UCSD-AML1 (cell line): ENCODE measurements around the gene LACC1.

Experiments used
- DNase-seq: peaks from one replicate; lab custom pipeline; 2025; ENCODE audit not compliant: unreplicated experiment; lab: John Stamatoyannopoulos, UW

LACC1 gene

GRCh38 chr13:43879755-43880181 lies at the start of gene LACC1:
LACC1 (plus strand) TSS chr13:43879904; CDS start chr13:43880986, 1,082 bp downstream.
- no peak for DNase-seq

GRCh38 chr13:43830497-43830881 lies 49.2 kb upstream of the LACC1 start:
- DNase-seq = no peak

- DNase-seq = no peak
Observed at GRCh38 chr13:43831088-43831487, 48.6 kb upstream of the LACC1 start.

GRCh38 chr13:43835701-43836100 lies 44.0 kb upstream of the LACC1 start:
- no peak for DNase-seq

GRCh38 chr13:43838909-43839308 lies 40.8 kb upstream of the LACC1 start:
- DNase-seq = no peak

GRCh38 chr13:43846496-43847158 lies 33.1 kb upstream of the LACC1 start:
- no peak for DNase-seq

GRCh38 chr13:43848001-43848649 lies 31.6 kb upstream of the LACC1 start:
- DNase-seq = no peak

- DNase-seq = no peak
Observed at GRCh38 chr13:43850873-43851272, 28.8 kb upstream of the LACC1 start.

GRCh38 chr13:43852923-43853404 lies 26.7 kb upstream of the LACC1 start:
- no peak for DNase-seq

GRCh38 chr13:43861863-43862262 lies 17.8 kb upstream of the LACC1 start:
- no peak for DNase-seq

- no peak for DNase-seq
Observed at GRCh38 chr13:43864921-43865320, 14.8 kb upstream of the LACC1 start.

GRCh38 chr13:43865892-43866291 lies 13.8 kb upstream of the LACC1 start:
- no peak for DNase-seq

GRCh38 chr13:43872181-43872580 lies 7.5 kb upstream of the LACC1 start:
- DNase-seq = no peak

- no peak for DNase-seq
Observed at GRCh38 chr13:43874504-43875092, 5.1 kb upstream of the LACC1 start.

GRCh38 chr13:43876366-43876765 lies 3.3 kb upstream of the LACC1 start:
- no peak for DNase-seq

GRCh38 chr13:43877326-43877725 lies 2.4 kb upstream of the LACC1 start:
- no peak for DNase-seq

GRCh38 chr13:43877766-43878165 lies 1.9 kb upstream of the LACC1 start:
- no peak for DNase-seq

- peak; percentile 82 for DNase-seq
Observed at GRCh38 chr13:43878892-43879754, 581 bp upstream of the LACC1 start, which contains the start of gene CCDC122. CCDC122 (minus strand) TSS chr13:43879740; CDS start chr13:43869376, 10,364 bp downstream.

- DNase-seq = no peak
Observed at GRCh38 chr13:43880214-43880855, 631 bp downstream of the LACC1 start.

- DNase-seq = no peak
Observed at GRCh38 chr13:43880926-43881325, 1.2 kb downstream of the LACC1 start.

GRCh38 chr13:43881580-43881979 lies 1.9 kb downstream of the LACC1 start:
- no peak for DNase-seq
